GM18526 (cell line): ENCODE results near the gene PACC1.
A peak's percentile ranks its signal among the peaks of the same experiment; 100 is the strongest.

Experiments used
- POLR2A ChIP-seq: IDR thresholded peaks from 3 replicates; pipeline ENCODE4 v1.6.1; 2011; ENCODE audit not compliant: insufficient read length; ENCODE audit errors: extremely low read depth

Gene PACC1

GRCh38 chr1:212451416-212452322 is 37.0 kb upstream of the PACC1 start:
- TF ChIP-seq POLR2A: no peak

DNA sequence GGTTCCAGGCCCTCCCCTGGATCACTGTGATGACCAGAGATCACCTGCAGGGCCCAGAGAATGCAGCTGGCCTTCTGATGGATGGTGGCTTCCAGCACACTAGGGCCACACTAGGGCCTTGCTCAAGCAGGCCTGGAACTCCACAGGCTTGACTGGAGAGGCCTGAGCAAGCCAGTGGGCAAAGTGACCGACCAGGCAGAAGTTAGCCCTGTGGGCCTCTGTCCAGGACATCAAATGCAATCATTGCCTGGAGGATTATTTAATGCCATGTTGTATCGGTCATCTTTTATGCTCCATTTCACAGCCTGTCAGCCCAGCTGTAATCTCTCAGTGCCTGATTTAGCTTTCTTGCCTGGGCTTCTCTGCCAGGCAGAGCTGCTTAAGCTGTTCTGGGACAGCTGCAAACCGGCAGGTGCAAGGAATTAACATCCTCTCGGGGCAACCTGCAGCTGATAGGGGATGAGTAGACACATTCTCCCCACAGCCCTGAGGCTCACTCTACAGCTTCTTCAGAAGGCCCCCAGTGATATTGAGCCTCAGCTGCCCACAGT is 35.7 kb upstream of the PACC1 start:
- TF ChIP-seq POLR2A: no peak

- TF ChIP-seq POLR2A: no peak
Observed at GRCh38 chr1:212447478-212447877, 32.8 kb upstream of the PACC1 start.

DNA sequence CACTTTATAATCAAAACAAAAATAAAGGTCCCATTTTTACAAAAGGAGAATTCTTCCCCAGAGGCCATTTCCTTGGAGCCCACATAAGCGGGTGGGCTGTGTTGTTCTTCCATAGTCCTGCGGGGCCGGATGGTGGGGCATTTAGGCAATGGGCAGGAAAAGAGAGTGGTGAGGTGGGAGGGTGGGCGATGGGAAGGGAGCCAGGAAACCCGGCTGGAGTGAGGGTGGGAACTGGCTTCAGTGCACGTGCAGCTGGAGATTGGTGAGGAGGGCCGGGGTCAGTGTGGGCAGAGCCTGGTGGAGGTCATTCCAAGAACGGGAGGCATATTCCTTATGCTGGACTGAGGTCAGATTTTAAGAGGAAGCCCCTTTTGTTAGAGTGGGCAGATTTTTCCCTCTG is 31.6 kb upstream of the PACC1 start:
- no peak for TF ChIP-seq POLR2A

DNA sequence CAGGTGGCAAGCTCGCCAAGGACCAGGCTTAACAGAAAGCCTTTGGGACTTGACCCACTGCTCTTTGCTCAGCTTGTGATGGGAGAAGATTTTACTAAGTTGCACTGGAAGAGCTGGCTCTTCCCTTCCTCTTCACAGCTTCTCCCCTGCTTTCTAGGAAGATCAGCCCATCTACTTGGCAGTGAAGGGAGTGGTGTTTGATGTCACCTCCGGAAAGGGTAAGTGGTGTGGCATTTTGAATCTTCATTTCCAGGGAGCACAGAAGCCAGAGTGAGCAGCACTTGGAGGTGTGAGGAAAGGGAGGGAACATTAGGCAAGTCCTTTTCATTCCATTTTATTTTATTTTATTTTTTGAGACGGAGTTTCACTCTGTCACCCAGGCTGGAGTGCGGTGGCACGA is 27.7 kb upstream of the PACC1 start:
- no peak for TF ChIP-seq POLR2A

DNA sequence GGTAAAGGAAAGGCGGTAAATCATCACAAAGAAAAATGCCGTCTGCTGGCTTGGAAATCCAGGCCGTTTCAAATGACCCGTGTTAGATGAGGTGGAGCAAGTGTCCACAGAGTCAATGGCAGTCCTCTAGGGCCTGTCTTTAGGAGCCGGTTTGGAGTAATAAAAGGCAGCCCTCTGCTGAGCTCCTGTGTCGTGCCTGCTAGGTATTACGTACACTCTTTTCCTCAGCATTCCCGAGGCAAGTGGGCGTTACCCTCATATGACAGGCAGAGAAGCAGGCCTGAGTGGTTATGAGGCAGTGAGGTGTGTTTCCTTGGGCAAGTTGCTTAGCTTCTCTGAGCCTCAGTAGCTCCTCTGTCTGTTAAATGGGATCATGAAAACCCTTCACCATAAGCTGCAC is 25.7 kb upstream of the PACC1 start:
- no peak for TF ChIP-seq POLR2A

DNA sequence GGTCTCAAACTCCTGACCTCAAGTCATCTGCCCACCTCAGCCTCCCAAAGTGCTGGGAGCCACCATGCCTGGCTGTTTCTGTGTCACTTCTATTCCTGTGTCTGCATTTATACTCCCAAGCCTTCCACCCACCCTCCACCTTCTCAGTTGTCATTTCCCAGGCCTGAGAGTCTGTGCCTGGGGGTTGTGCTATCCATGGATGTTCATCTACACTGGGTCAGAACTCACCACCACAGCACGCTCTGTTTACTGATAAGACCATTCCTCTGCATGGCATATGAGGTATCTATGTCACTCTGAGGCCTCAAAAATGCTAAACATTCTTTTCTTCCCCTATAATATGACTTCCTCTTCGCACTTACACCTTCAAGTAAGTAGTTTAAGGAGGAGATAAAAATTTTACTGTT is 24.1 kb upstream of the PACC1 start:
- no peak for TF ChIP-seq POLR2A

GRCh38 chr1:212437179-212437798 is 22.6 kb upstream of the PACC1 start:
- no peak for TF ChIP-seq POLR2A

DNA sequence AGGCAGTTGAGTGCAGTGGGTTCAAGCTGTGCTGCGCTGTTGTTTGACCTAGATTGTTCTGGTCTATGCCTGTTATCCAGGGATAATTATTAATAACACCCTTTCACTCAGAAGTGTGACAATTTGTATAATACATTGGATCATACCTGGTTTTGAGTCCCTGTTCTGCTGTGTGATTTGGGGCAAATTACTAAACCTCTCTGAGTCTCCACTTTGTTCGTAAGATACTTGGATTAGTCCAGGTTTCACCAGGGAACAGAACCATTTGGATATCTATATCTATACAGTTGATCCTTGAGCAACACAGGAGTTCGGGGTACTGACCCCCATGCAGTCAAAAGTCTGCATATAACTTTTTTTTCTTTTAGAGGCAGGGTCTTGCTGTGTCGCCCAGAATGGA is 20.3 kb upstream of the PACC1 start:
- TF ChIP-seq POLR2A: no peak

GRCh38 chr1:212433577-212434462 is 19.1 kb upstream of the PACC1 start:
- no peak for TF ChIP-seq POLR2A

- TF ChIP-seq POLR2A: peak; percentile 77
Observed at GRCh38 chr1:212432661-212433576, 18.2 kb upstream of the PACC1 start, which contains the start of gene NENF. TSS of gene NENF (plus strand) at chr1:212432920. CDS start at chr1:212432944, 24 bp downstream.

DNA sequence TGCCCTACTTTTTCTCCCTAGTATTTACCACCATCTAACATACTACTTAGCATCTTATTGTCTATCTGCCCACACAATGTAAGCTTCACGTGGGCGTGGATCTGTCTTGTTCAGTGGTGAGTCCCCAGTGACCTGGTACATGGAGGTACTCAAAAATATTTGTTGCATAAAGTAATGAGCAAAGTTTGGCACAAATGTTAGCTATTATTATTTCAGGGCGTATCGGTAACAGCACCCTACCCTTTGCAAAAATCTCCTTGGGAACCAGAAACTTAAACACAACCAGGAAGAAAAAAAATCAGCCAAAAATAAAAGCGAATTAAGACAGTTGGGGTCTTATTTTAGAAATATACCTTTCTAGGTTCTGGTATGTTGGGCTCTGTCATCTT is 17.6 kb upstream of the PACC1 start:
- TF ChIP-seq POLR2A: no peak

GRCh38 chr1:212431644-212432043 is 17.0 kb upstream of the PACC1 start:
- TF ChIP-seq POLR2A: no peak

- no peak for TF ChIP-seq POLR2A
Observed at GRCh38 chr1:212430955-212431394, 16.3 kb upstream of the PACC1 start.
